Neural progenitor cell (in vitro differentiated cells): Measurements from ENCODE around the gene TAS2R60. TPM values are rescaled to one million over a fixed set of nuclear protein-coding genes. Genes with fewer than 3 reads are reported as not detected.

ENCODE experiments used
- DNase-seq: peaks from one replicate; pipeline ENCODE4 v3.0.0-alpha.2; 2016; ENCODE audit warnings: low spot score
- H2AFZ ChIP-seq: fragments of 200-600 bp; sonication (generic); replicated peaks from 2 replicates; pipeline ENCODE4 v1.6.1; 2016; ENCODE audit warnings: antibody characterized with exemption
- H3F3A ChIP-seq: fragments of 200-600 bp; sonication (generic); 2 replicates; pipeline ENCODE4 v1.6.1; 2016; ENCODE audit warnings: antibody characterized with exemption, low read depth
- H3K27ac ChIP-seq: fragments of 200-600 bp; sonication (generic); 2 replicates; pipeline ENCODE4 v1.5.1; 2016; ENCODE audit warnings: mild to moderate bottlenecking
- H3K27me3 ChIP-seq: fragments of 200-600 bp; sonication (generic); 2 replicates; pipeline ENCODE4 v1.6.1; 2016; ENCODE audit warnings: mild to moderate bottlenecking, moderate library complexity
- H3K36me3 ChIP-seq: fragments of 200-600 bp; sonication (generic); 2 replicates; pipeline ENCODE4 v1.5.1; 2016
- H3K4me1 ChIP-seq: fragments of 200-600 bp; sonication (generic); 2 replicates; pipeline ENCODE4 v1.6.1; 2016; ENCODE audit warnings: mixed run types
- H3K4me2 ChIP-seq: fragments of 200-600 bp; sonication (generic); 2 replicates; pipeline ENCODE4 v1.6.1; 2016
- H3K4me3 ChIP-seq: fragments of 200-600 bp; sonication (generic); 2 replicates; pipeline ENCODE4 v1.5.1; 2016
- H3K79me2 ChIP-seq: fragments of 200-600 bp; sonication (generic); 2 replicates; pipeline ENCODE4 v1.6.1; 2016; ENCODE audit warnings: low read depth
- H3K9ac ChIP-seq: fragments of 200-600 bp; sonication (generic); 2 replicates; pipeline ENCODE4 v1.6.1; 2016
- H3K9me3 ChIP-seq: fragments of 200-600 bp; sonication (generic); 2 replicates; pipeline ENCODE4 v1.5.1; 2016; ENCODE audit warnings: low read depth
- H4K20me1 ChIP-seq: fragments of 200-600 bp; sonication (generic); 2 replicates; pipeline ENCODE4 v1.6.1; 2016; ENCODE audit warnings: low read depth
- H3K27ac Mint-ChIP-seq: 3 replicates; pipeline ENCODE4 v1.8.0; 2021; ENCODE audit warnings: mixed read lengths
- H3K27me3 Mint-ChIP-seq: 2 replicates; pipeline ENCODE4 v1.8.0; 2022; ENCODE audit warnings: low read depth, mild to moderate bottlenecking, inconsistent platforms, moderate library complexity, mixed read lengths; ENCODE audit not compliant: insufficient read depth
- H3K36me3 Mint-ChIP-seq: 3 replicates; pipeline ENCODE4 v1.8.0; 2021; ENCODE audit warnings: mixed read lengths
- H3K4me1 Mint-ChIP-seq: 3 replicates; pipeline ENCODE4 v1.8.0; 2021; ENCODE audit warnings: mixed read lengths
- H3K4me3 Mint-ChIP-seq: 3 replicates; pipeline ENCODE4 v1.8.0; 2021; ENCODE audit warnings: mild to moderate bottlenecking, moderate library complexity, mixed read lengths
- H3K9me3 Mint-ChIP-seq: 3 replicates; pipeline ENCODE4 v1.8.0; 2020; ENCODE audit warnings: mixed read lengths
- CTCF ChIP-seq: fragments of 200-600 bp; sonication (generic); IDR thresholded peaks from 2 replicates; pipeline ENCODE4 v1.5.1; 2017; ENCODE audit warnings: antibody characterized with exemption, mild to moderate bottlenecking
- EZH2 ChIP-seq: fragments of 200-600 bp; sonication (generic); IDR thresholded peaks from 2 replicates; pipeline ENCODE4 v1.6.1; 2017; ENCODE audit warnings: antibody characterized with exemption, mild to moderate bottlenecking, moderate library complexity
- EZH2phosphoT487 ChIP-seq: fragments of 200-600 bp; sonication (generic); IDR thresholded peaks from 2 replicates; pipeline ENCODE4 v1.6.1; 2017; ENCODE audit warnings: antibody characterized with exemption
- total RNA-seq: library from RNA; depleted of rRNA; stranded (reverse); fragments of >200 nt; gene quantifications from 2 replicates; pipeline ENCODE4 v1.2.3, GENCODE V29; 2015; ENCODE audit warnings: low replicate concordance

Gene TAS2R60
- total RNA-seq, 1 donor from 2014 or later, result not detected

GRCh38 chr7:143439866-143440265 lies 3.4 kb upstream of the TAS2R60 start:
- no peak overlapping the region for H3K27ac Mint-ChIP-seq
- Histone ChIP-seq H3K4me1 (no peaks in the 10 kb centered on the region), H3K27ac (no peak overlapping the region), H3K79me2 (no peaks in the 10 kb centered on the region), H3K9me3 (no peaks in the 10 kb centered on the region), H3K4me2 (no peak overlapping the region), H3K9ac (no peak overlapping the region), H4K20me1 (no peaks in the 10 kb centered on the region), H3K27me3 (no peaks in the 10 kb centered on the region), H3F3A (no peaks in the 10 kb centered on the region), H2AFZ (no peak overlapping the region), H3K4me3 (no peak overlapping the region), H3K36me3 (no peaks in the 10 kb centered on the region)
- H3K4me3 Mint-ChIP-seq, result no peak overlapping the region
- H3K9me3 Mint-ChIP-seq, result peaks cover 2% of the 10 kb centered on the region
- DNase-seq, result no peak
- no peaks in the 10 kb centered on the region for H3K27me3 Mint-ChIP-seq
- no peaks in the 10 kb centered on the region for H3K36me3 Mint-ChIP-seq
- TF ChIP-seq EZH2, result no peak
- no peak for TF ChIP-seq EZH2phosphoT487
- TF ChIP-seq CTCF, result no peak
- no peaks in the 10 kb centered on the region for H3K4me1 Mint-ChIP-seq

GRCh38 chr7:143444063-143444782 lies 970 bp downstream of the TAS2R60 start:
- no peaks in the 10 kb centered on the region for H3K36me3 ChIP-seq
- no peak overlapping the region for H2AFZ ChIP-seq
- Mint-ChIP-seq H3K27me3 (no peaks in the 10 kb centered on the region), H3K9me3 (no peaks in the 10 kb centered on the region), H3K36me3 (no peaks in the 10 kb centered on the region), H3K27ac (no peak overlapping the region), H3K4me1 (peaks cover 6% of the 10 kb centered on the region), H3K4me3 (no peak overlapping the region)
- no peaks in the 10 kb centered on the region for H3K9me3 ChIP-seq
- TF ChIP-seq CTCF (no peak), EZH2phosphoT487 (no peak), EZH2 (no peak)
- H3K79me2 ChIP-seq, result no peaks in the 10 kb centered on the region
- DNase-seq, result no peak
- H3F3A ChIP-seq, result no peaks in the 10 kb centered on the region
- peaks cover 19% of the 10 kb centered on the region for H3K4me1 ChIP-seq
- no peak overlapping the region for H3K4me3 ChIP-seq
- no peak overlapping the region for H3K27ac ChIP-seq
- no peak overlapping the region for H3K9ac ChIP-seq
- H4K20me1 ChIP-seq, result no peaks in the 10 kb centered on the region
- no peak overlapping the region for H3K4me2 ChIP-seq
- H3K27me3 ChIP-seq, result no peaks in the 10 kb centered on the region

GRCh38 chr7:143444785-143445184 lies 1.5 kb downstream of the TAS2R60 start:
- H3K27ac ChIP-seq, result no peak overlapping the region
- H3K4me2 ChIP-seq, result no peak overlapping the region
- no peaks in the 10 kb centered on the region for H4K20me1 ChIP-seq
- H3K4me3 ChIP-seq, result no peak overlapping the region
- no peak overlapping the region for H2AFZ ChIP-seq
- H3K36me3 Mint-ChIP-seq, result no peaks in the 10 kb centered on the region
- H3K4me1 Mint-ChIP-seq, result peaks cover 6% of the 10 kb centered on the region
- H3K9me3 Mint-ChIP-seq, result no peaks in the 10 kb centered on the region
- DNase-seq, result no peak
- no peak overlapping the region for H3K27ac Mint-ChIP-seq
- H3F3A ChIP-seq, result no peaks in the 10 kb centered on the region
- H3K4me3 Mint-ChIP-seq, result no peak overlapping the region
- H3K4me1 ChIP-seq, result peaks cover 19% of the 10 kb centered on the region
- H3K27me3 ChIP-seq, result no peaks in the 10 kb centered on the region
- TF ChIP-seq EZH2 (no peak), EZH2phosphoT487 (no peak), CTCF (no peak)
- no peak overlapping the region for H3K9ac ChIP-seq
- no peaks in the 10 kb centered on the region for H3K27me3 Mint-ChIP-seq
- no peaks in the 10 kb centered on the region for H3K9me3 ChIP-seq
- no peaks in the 10 kb centered on the region for H3K36me3 ChIP-seq
- H3K79me2 ChIP-seq, result no peaks in the 10 kb centered on the region
